Measurements from ENCODE around the gene EDAR. TPM values are rescaled to one million over a fixed set of nuclear protein-coding genes. Genes with fewer than 3 reads are reported as not detected.

EDAR gene
- total RNA-seq, 1 experiment from 2014 or later: 0.15 TPM

GRCh38 chr2:108986916-108987510 is 2.0 kb downstream of the EDAR start:
- no peaks in the 10 kb centered on the region for H3K36me3 ChIP-seq (ENCODE audit: control insufficient read depth in 1 of 2, insufficient read depth in 2 of 2, low read length in 2 of 2)
- ChIA-PET RAD21 (ENCODE audit: low non-redundant PET in 1 of 2, low total read pairs in 2 of 2, uncharacterized antibody in 2 of 2, unreplicated experiment in 2 of 2) (no interaction called here), CTCF (no interaction called here), POLR2A (no interaction called here)
- ATAC-seq (no peak), DNase-seq (ENCODE audit: low read depth, low spot score) (no peak)
- no peak overlapping the region for H3K4me2 ChIP-seq (ENCODE audit: low read length)
- BruUV-seq (replicated peaks): no TSS peak
- H3K4me1 ChIP-seq (ENCODE audit: control insufficient read depth in 1 of 2, insufficient read depth in 2 of 2, low read length in 2 of 2): peaks cover 0 to 13% of the 10 kb centered on the region in 2 experiments; a peak in 2 of 4 replicates
- no peaks in the 10 kb centered on the region for H3K9me2 ChIP-seq (ENCODE audit: insufficient read depth)
- no peaks in the 10 kb centered on the region for H4K20me1 ChIP-seq (ENCODE audit: insufficient read depth)
- TF ChIP-seq RAD21 (IDR thresholded peaks at IDR 0.05; ENCODE audit: low read depth) (peak; percentile 33), CBX3 (IDR thresholded peaks at IDR 0.05; ENCODE audit: low read depth) (no peak)
- no peak overlapping the region for H3K27ac ChIP-seq (ENCODE audit: low read depth, low read length)
- intact Hi-C loops (cut with micrococcal nuclease): loop anchor here (10.0 kb wide), 1 partner anchor 202 kb away; the partner anchor contains the start of gene CCDC138
- no peak overlapping the region for H2AFZ ChIP-seq (ENCODE audit: low read depth, low read length, poor library complexity, severe bottlenecking)
- no peak overlapping the region for H3K9ac ChIP-seq (ENCODE audit: low read length)
- H3K4me3 ChIP-seq (replicated peaks in 1 of 2; ENCODE audit: low read depth in 1 of 2, low read length in 2 of 2): no peak overlapping the region
- no peaks in the 10 kb centered on the region for H3K9me3 ChIP-seq (ENCODE audit: control insufficient read depth in 1 of 2, insufficient read depth in 1 of 2, low read depth in 1 of 2, low read length in 2 of 2)
- H3K79me2 ChIP-seq (ENCODE audit: insufficient read depth, low read length): no peaks in the 10 kb centered on the region
- H3K27me3 ChIP-seq (ENCODE audit: insufficient read depth, low read length): peaks cover 8% of the 10 kb centered on the region; the same call in 1 of the 2 replicates

DNA sequence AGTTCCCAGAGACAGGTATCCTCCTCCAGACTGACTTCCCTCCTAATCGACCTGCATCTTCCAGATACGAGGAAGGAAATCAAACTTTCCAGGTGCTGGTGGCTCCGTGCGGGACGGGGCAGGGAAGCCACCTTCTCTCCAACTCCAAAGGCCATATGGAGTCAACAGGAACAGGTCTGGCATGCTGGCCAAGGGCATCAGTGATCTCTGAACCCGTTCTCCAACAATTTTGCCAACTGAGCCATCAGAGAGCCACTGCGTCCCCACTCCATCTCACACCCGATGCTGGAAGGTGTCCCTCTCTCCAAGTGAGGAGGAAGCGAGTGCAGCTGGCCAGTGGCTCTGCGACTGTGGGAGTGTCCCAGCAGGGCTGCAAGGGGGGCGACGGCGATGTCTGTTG is 5.4 kb downstream of the EDAR start:
- DNase-seq (ENCODE audit: low read depth, low spot score) (no peak), ATAC-seq (no peak)
- intact Hi-C loops (cut with micrococcal nuclease): loop anchor here (10.0 kb wide), 1 partner anchor 199 kb away; the partner anchor contains the start of gene CCDC138
- Histone ChIP-seq H3K79me2 (ENCODE audit: insufficient read depth, low read length) (no peaks in the 10 kb centered on the region), H3K4me1 (ENCODE audit: control insufficient read depth in 1 of 2, insufficient read depth in 2 of 2, low read length in 2 of 2) (peaks cover 0 to 3% of the 10 kb centered on the region in 2 experiments; a peak in 1 of 4 replicates), H3K27ac (ENCODE audit: low read depth, low read length) (no peak overlapping the region), H3K4me3 (replicated peaks in 1 of 2; ENCODE audit: low read depth in 1 of 2, low read length in 2 of 2) (no peak overlapping the region), H3K9me2 (ENCODE audit: insufficient read depth) (no peaks in the 10 kb centered on the region), H2AFZ (ENCODE audit: low read depth, low read length, poor library complexity, severe bottlenecking) (no peak overlapping the region), H3K36me3 (ENCODE audit: control insufficient read depth in 1 of 2, insufficient read depth in 2 of 2, low read length in 2 of 2) (no peaks in the 10 kb centered on the region), H4K20me1 (ENCODE audit: insufficient read depth) (no peaks in the 10 kb centered on the region), H3K9ac (ENCODE audit: low read length) (no peak overlapping the region), H3K27me3 (ENCODE audit: insufficient read depth, low read length) (peaks cover 15% of the 10 kb centered on the region; the same call in 1 of the 2 replicates), H3K9me3 (ENCODE audit: control insufficient read depth in 1 of 2, insufficient read depth in 1 of 2, low read depth in 1 of 2, low read length in 2 of 2) (no peaks in the 10 kb centered on the region), H3K4me2 (ENCODE audit: low read length) (no peak overlapping the region)
- no TSS peak for BruUV-seq (replicated peaks)
- ChIA-PET CTCF (no interaction called here), POLR2A (no interaction called here), RAD21 (ENCODE audit: low non-redundant PET in 1 of 2, low total read pairs in 2 of 2, uncharacterized antibody in 2 of 2, unreplicated experiment in 2 of 2) (no interaction called here)
- TF ChIP-seq POLR2A (IDR thresholded peaks at IDR 0.05; ENCODE audit: borderline replicate concordance, extremely low read depth, insufficient read depth, insufficient read length) (no peak), RAD21 (IDR thresholded peaks at IDR 0.05; ENCODE audit: low read depth) (no peak), ZNF274 (IDR thresholded peaks at IDR 0.05; ENCODE audit: low read depth, low read length) (no peak), CEBPB (IDR thresholded peaks at IDR 0.05; ENCODE audit: low read depth) (no peak), SIN3A (IDR thresholded peaks at IDR 0.05; ENCODE audit: low read depth) (no peak), POLR2AphosphoS5 (IDR thresholded peaks at IDR 0.05; ENCODE audit: low read depth, low read length) (no peak), ELF1 (IDR thresholded peaks at IDR 0.05; ENCODE audit: borderline replicate concordance, low read depth) (no peak), JUND (IDR thresholded peaks at IDR 0.05) (no peak), REST (IDR thresholded peaks at IDR 0.05; ENCODE audit: low read depth) (no peak), ZFX (IDR thresholded peaks at IDR 0.05) (no peak)
- TF ChIP-seq, protein P1, sequence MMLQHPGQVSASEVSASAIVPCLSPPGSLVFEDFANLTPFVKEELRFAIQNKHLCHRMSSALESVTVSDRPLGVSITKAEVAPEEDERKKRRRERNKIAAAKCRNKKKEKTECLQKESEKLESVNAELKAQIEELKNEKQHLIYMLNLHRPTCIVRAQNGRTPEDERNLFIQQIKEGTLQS (IDR thresholded peaks at IDR 0.05): no peak
- TF ChIP-seq, protein P2, sequence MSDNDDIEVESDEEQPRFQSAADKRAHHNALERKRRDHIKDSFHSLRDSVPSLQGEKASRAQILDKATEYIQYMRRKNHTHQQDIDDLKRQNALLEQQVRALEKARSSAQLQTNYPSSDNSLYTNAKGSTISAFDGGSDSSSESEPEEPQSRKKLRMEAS (IDR thresholded peaks at IDR 0.05): no peak
- TF ChIP-seq, protein P3, sequence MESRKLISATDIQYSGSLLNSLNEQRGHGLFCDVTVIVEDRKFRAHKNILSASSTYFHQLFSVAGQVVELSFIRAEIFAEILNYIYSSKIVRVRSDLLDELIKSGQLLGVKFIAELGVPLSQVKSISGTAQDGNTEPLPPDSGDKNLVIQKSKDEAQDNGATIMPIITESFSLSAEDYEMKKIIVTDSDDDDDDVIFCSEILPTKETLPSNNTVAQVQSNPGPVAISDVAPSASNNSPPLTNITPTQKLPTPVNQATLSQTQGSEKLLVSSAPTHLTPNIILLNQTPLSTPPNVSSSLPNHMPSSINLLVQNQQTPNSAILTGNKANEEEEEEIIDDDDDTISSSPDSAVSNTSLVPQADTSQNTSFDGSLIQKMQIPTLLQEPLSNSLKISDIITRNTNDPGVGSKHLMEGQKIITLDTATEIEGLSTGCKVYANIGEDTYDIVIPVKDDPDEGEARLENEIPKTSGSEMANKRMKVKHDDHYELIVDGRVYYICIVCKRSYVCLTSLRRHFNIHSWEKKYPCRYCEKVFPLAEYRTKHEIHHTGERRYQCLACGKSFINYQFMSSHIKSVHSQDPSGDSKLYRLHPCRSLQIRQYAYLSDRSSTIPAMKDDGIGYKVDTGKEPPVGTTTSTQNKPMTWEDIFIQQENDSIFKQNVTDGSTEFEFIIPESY (IDR thresholded peaks at IDR 0.05; ENCODE audit: extremely low read depth, insufficient replicate concordance, low read length): no peak
